ENCODE data around the gene RSL24D1. TPM values are rescaled to one million over a fixed set of nuclear protein-coding genes. Genes with fewer than 3 reads are reported as not detected.

The RSL24D1 gene
- total RNA-seq, 2 donors from 2014 or later = 107 to 111 TPM

GRCh38 chr15:55230051-55230670, 33.4 kb upstream of the RSL24D1 start:
- H3K4me1 Mint-ChIP-seq = peaks cover 24% of the 10 kb centered on the region
- H3K36me3 Mint-ChIP-seq (ENCODE audit: low read depth) = peaks cover 98% of the 10 kb centered on the region
- H3K27ac Mint-ChIP-seq = peak overlapping the region; percentile 52
- no peaks in the 10 kb centered on the region for H3K9me3 Mint-ChIP-seq
- no peak for ATAC-seq (replicated peaks)
- H3K4me3 Mint-ChIP-seq = peak overlapping the region; percentile 20
- no peaks in the 10 kb centered on the region for H3K27me3 Mint-ChIP-seq

DNA sequence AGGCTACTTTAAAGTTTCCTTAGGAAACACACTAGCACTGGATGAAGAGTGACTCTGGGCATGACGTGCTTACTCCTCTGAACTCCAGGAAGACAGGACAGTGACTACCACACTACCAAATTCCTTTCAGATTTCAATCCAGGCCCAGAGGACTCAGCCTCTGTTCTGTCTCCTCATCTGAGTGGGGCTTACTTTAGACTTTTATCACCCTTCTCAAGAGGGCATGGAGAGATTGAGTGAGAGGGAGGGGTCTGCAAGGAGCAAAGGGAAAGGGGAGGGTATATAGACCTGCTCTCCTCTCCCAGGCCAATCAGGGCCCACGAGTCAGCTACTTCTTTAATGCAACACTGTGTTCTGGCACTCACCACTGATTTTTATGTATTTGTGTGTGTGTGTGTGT, 29.4 kb upstream of the RSL24D1 start:
- Mint-ChIP-seq H3K36me3 (ENCODE audit: low read depth) (peaks cover 100% of the 10 kb centered on the region), H3K4me1 (peaks cover 39% of the 10 kb centered on the region), H3K9me3 (no peaks in the 10 kb centered on the region), H3K27me3 (no peaks in the 10 kb centered on the region), H3K27ac (no peak overlapping the region), H3K4me3 (no peak overlapping the region)
- no peak for ATAC-seq (replicated peaks)

DNA sequence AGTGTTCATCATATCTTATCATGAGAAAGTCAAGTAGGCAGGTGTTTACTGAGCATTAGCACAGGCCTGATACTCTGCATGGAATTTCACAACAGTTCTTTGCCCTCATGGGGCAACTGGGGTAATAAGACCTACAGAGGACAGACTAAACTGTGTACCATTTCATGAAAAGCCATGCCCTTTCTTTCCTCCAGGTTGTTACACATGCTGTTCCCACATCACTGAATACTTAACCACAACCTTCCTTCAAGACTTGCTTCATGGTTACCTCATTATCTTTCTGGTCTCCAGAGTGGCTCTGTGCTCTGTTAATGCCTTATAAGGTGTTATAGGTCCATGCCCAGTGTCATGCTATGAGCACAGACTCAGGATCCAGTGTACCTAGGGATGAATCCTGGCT, 28.2 kb upstream of the RSL24D1 start:
- Mint-ChIP-seq H3K36me3 (ENCODE audit: low read depth) (peaks cover 100% of the 10 kb centered on the region), H3K27ac (peak overlapping the region; percentile 69), H3K4me1 (peaks cover 40% of the 10 kb centered on the region), H3K9me3 (no peaks in the 10 kb centered on the region), H3K4me3 (peak overlapping the region; percentile 13), H3K27me3 (no peaks in the 10 kb centered on the region)
- peak; percentile 70 for ATAC-seq (replicated peaks)

DNA sequence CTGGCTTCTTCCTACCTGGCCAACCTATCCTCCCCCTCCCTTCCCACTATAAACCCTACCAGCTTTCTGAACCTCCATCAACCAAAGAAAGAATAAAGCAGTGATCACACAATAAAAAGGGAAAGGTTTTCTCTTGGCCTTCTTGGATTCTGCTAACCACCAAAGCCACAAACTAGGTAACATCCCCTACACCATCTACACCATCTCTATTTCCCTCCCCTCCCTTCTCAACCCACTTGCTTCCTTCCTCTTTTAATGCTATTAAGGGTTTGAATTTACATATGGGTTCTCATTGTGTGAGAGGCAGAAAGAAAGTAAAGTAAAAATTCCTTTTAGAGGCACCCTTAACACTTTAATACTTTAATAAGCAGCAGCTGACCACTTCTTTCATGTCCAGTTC, 25.8 kb upstream of the RSL24D1 start:
- peak overlapping the region; percentile 53 for H3K27ac Mint-ChIP-seq
- ATAC-seq (replicated peaks) = no peak
- H3K27me3 Mint-ChIP-seq = no peaks in the 10 kb centered on the region
- peak overlapping the region; percentile 28 for H3K4me3 Mint-ChIP-seq
- peaks cover 98% of the 10 kb centered on the region for H3K36me3 Mint-ChIP-seq (ENCODE audit: low read depth)
- peaks cover 48% of the 10 kb centered on the region for H3K4me1 Mint-ChIP-seq
- no peaks in the 10 kb centered on the region for H3K9me3 Mint-ChIP-seq

DNA sequence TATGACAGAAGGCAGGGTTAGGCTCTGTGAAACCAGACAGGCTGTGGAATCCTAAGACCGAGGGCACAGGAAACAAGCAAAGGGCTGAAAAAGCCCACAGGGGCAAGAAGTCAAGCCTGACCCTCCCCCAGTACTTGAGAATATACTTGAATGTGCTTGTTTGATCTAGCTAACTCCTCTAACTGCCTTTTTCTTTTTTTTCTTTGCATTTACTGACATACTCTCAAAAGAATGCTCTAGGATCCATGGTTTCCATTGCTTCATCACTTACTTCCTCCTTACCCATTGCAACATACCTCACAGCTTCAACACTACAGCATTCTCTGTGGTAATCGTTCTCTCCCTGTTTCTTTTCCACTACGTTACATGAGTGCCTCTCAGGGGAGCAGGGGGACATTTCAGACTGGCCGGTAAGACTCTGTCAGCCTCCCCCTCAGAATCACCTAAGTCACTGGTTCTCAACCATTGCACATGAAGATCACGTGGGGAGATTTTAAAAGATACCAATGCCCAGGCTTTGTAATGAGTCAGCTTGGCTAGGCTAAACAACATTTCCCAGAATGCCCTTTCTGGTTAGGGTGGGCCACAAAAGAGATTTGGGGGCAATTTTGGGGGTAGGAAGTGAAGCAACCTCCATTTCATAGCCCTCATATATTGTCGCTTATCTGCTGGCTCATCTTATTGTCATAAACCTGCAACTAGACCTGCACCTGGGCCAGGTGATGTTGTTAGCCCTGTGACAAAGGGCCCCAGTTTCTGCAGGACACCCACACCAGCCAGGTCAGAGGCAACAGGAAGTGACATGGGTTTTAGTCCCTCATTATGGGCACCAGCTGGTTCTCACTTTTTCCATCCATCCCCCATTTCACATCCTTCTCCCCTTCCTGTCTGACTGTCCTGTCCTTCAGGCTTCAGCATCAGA, 24.6 kb upstream of the RSL24D1 start:
- peaks cover 95% of the 10 kb centered on the region for H3K36me3 Mint-ChIP-seq (ENCODE audit: low read depth)
- no peaks in the 10 kb centered on the region for H3K9me3 Mint-ChIP-seq
- H3K4me1 Mint-ChIP-seq = peaks cover 48% of the 10 kb centered on the region
- ATAC-seq (replicated peaks) = peak; percentile 63
- H3K27me3 Mint-ChIP-seq = no peaks in the 10 kb centered on the region
- peak overlapping the region; percentile 53 for H3K27ac Mint-ChIP-seq
- peak overlapping the region; percentile 28 for H3K4me3 Mint-ChIP-seq

GRCh38 chr15:55220606-55221005, 23.9 kb upstream of the RSL24D1 start:
- Mint-ChIP-seq H3K4me3 (peak overlapping the region; percentile 28), H3K4me1 (peaks cover 44% of the 10 kb centered on the region), H3K27me3 (no peaks in the 10 kb centered on the region), H3K9me3 (no peaks in the 10 kb centered on the region), H3K27ac (peak overlapping the region; percentile 53), H3K36me3 (ENCODE audit: low read depth) (peaks cover 94% of the 10 kb centered on the region)
- ATAC-seq (replicated peaks) = no peak

DNA sequence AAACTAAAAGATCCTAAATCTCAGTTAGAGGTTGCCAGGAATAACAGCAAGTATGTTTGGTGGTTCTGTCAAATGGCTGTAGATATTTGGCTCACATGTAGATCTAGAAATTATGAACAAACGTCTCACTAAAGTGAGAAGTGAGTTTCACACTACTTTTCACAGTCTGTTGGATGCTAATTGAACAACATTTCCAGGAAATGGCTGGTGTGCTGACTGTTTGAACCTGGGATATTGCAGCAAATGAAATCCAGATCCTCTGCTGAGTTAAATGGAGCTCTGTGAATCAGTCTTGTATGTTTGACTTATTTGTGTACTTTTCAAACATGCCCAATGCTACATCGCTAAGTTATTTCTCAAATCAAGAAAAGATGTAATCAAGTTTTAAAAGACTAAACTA, 21.3 kb upstream of the RSL24D1 start:
- H3K4me1 Mint-ChIP-seq = peaks cover 33% of the 10 kb centered on the region
- H3K27ac Mint-ChIP-seq = no peak overlapping the region
- H3K36me3 Mint-ChIP-seq (ENCODE audit: low read depth) = peaks cover 85% of the 10 kb centered on the region

GRCh38 chr15:55204464-55204863, 7.7 kb upstream of the RSL24D1 start:
- no peak for ATAC-seq (replicated peaks)
- Mint-ChIP-seq H3K9me3 (no peaks in the 10 kb centered on the region), H3K36me3 (ENCODE audit: low read depth) (peaks cover 74% of the 10 kb centered on the region), H3K27ac (no peak overlapping the region), H3K27me3 (no peaks in the 10 kb centered on the region), H3K4me3 (no peak overlapping the region), H3K4me1 (no peaks in the 10 kb centered on the region)

More for the DNA sequence above, 21.3 kb upstream of the RSL24D1 start:
- ATAC-seq (replicated peaks) = peak; percentile 28
- H3K4me3 Mint-ChIP-seq = no peak overlapping the region
- no peaks in the 10 kb centered on the region for H3K27me3 Mint-ChIP-seq
- no peaks in the 10 kb centered on the region for H3K9me3 Mint-ChIP-seq

GRCh38 chr15:55202206-55202605, 5.5 kb upstream of the RSL24D1 start:
- no peak for ATAC-seq (replicated peaks)
- Mint-ChIP-seq H3K4me1 (no peaks in the 10 kb centered on the region), H3K27ac (no peak overlapping the region), H3K36me3 (ENCODE audit: low read depth) (peaks cover 53% of the 10 kb centered on the region), H3K9me3 (no peaks in the 10 kb centered on the region), H3K4me3 (no peak overlapping the region), H3K27me3 (no peaks in the 10 kb centered on the region)

GRCh38 chr15:55198706-55199105, 2.0 kb upstream of the RSL24D1 start:
- H3K9me3 Mint-ChIP-seq = no peaks in the 10 kb centered on the region
- no peaks in the 10 kb centered on the region for H3K27me3 Mint-ChIP-seq
- no peak overlapping the region for H3K27ac Mint-ChIP-seq
- H3K4me1 Mint-ChIP-seq = peaks cover 11% of the 10 kb centered on the region
- peaks cover 20% of the 10 kb centered on the region for H3K36me3 Mint-ChIP-seq (ENCODE audit: low read depth)
- ATAC-seq (replicated peaks) = no peak
- H3K4me3 Mint-ChIP-seq = no peak overlapping the region

DNA sequence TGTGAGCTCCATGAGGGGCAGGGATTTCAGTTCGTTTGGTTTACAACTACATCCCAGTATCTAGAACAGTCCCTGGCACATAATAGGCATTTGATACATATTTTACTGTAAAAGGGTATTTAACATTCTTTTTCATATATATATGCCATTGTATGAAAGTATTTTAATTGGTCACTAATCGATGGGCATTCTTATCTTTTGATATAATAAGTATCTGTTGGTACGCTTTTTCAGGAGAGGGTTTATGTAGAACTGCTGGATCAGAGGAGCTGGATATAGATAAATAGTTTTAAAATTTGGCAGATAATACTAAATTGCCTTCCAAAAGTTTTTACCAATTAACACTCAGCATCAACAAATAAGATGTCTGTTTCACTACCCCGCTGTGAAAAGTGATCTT, 978 bp upstream of the RSL24D1 start:
- Mint-ChIP-seq H3K4me1 (peaks cover 17% of the 10 kb centered on the region), H3K27ac (no peak overlapping the region), H3K36me3 (ENCODE audit: low read depth) (peaks cover 21% of the 10 kb centered on the region), H3K4me3 (no peak overlapping the region), H3K9me3 (no peaks in the 10 kb centered on the region), H3K27me3 (no peaks in the 10 kb centered on the region)
- ATAC-seq (replicated peaks) = no peak

GRCh38 chr15:55197362-55197705, 593 bp upstream of the RSL24D1 start:
- Mint-ChIP-seq H3K4me1 (peaks cover 17% of the 10 kb centered on the region), H3K9me3 (no peaks in the 10 kb centered on the region), H3K4me3 (no peak overlapping the region), H3K27ac (no peak overlapping the region), H3K36me3 (ENCODE audit: low read depth) (peaks cover 23% of the 10 kb centered on the region), H3K27me3 (no peaks in the 10 kb centered on the region)
- ATAC-seq (replicated peaks) = peak; percentile 2

- Mint-ChIP-seq H3K27ac (no peak overlapping the region), H3K36me3 (ENCODE audit: low read depth) (peaks cover 27% of the 10 kb centered on the region), H3K4me1 (peaks cover 17% of the 10 kb centered on the region), H3K4me3 (no peak overlapping the region), H3K27me3 (no peaks in the 10 kb centered on the region), H3K9me3 (no peaks in the 10 kb centered on the region)
- ATAC-seq (replicated peaks) = no peak
Measured at GRCh38 chr15:55195996-55196395, 745 bp downstream of the RSL24D1 start.

DNA sequence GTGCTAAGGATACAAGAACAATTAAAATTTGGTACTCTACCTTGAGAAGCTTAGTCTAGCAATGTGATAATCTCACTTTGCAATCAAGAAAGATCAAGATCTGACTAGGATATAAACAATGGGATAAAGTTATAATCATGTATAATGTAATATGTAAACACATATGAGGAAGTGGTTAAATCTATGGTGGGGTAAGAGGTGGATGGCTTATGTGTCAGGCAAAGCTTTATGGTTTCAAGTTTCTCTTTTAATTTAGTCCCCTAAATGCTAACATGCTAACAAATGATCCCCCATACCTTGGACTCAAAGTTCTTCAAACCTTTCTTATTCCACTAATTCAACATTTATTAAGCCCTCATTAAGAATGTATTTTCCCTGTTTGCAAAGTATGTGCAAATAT, 2.5 kb downstream of the RSL24D1 start:
- Mint-ChIP-seq H3K4me3 (no peak overlapping the region), H3K36me3 (ENCODE audit: low read depth) (peaks cover 45% of the 10 kb centered on the region), H3K27me3 (no peaks in the 10 kb centered on the region), H3K27ac (no peak overlapping the region), H3K9me3 (no peaks in the 10 kb centered on the region), H3K4me1 (peaks cover 17% of the 10 kb centered on the region)
- ATAC-seq (replicated peaks) = no peak

GRCh38 chr15:55186331-55186730, 10.4 kb downstream of the RSL24D1 start:
- peak overlapping the region; percentile 80 for H3K27ac Mint-ChIP-seq

More at GRCh38 chr15:55186331-55186730, 10.4 kb downstream of the RSL24D1 start:
- peaks cover 100% of the 10 kb centered on the region for H3K36me3 Mint-ChIP-seq (ENCODE audit: low read depth)
- no peak overlapping the region for H3K4me3 Mint-ChIP-seq
- H3K4me1 Mint-ChIP-seq = peaks cover 16% of the 10 kb centered on the region
- H3K27me3 Mint-ChIP-seq = no peaks in the 10 kb centered on the region
- no peak for ATAC-seq (replicated peaks)
- no peaks in the 10 kb centered on the region for H3K9me3 Mint-ChIP-seq

Measured in activated T-helper 17 cell treated with anti-CD3 and anti-CD28 coated beads, Interleukin-2, amount 50 U/mL, for 72 hours (primary cell).